Subcutaneous adipose tissue (tissue), 4 donors: ENCODE measurements around the gene PSPC1. TPM values are rescaled to one million over a fixed set of nuclear protein-coding genes. Genes with fewer than 3 reads are reported as not detected.

Experiments
- total RNA-seq, 4 donors: library from RNA; depleted of rRNA; stranded (reverse); fragments of >200 nt; gene quantifications; one replicate each; pipeline ENCODE4 v1.1.0, GENCODE V29; 2016
- TF ChIP-seq, protein P1 (sequence below): fragments of 450-650 bp; IDR thresholded peaks from one replicate; pipeline ENCODE4 v1.5.1; 2016; ENCODE audit warnings: low read depth, mild to moderate bottlenecking, control low read depth, antibody characterized with exemption, moderate library complexity

PSPC1 gene
- total RNA-seq, 4 donors from 2014 or later: 48.9 to 57.1 (median 51.7) TPM

DNA sequence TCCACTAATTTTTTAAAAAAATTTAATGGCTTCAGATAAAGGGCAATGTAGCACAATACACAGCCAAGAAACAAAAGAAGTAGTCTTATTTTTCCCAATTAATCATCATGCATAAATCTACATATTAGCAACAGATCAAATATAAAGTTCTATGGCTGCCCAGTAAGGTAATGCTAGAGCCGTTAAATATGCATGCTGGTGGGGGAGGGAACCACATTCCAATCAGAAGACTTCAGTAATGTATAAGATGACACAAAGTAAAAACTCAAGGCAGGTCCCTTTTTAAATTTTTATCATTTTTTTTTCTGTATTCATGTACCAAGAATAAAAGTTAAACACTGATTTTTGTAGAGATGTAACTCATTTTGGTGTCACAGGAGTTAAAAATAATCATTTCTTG lies 87.3 kb downstream of the PSPC1 start:
- TF ChIP-seq, protein P1, sequence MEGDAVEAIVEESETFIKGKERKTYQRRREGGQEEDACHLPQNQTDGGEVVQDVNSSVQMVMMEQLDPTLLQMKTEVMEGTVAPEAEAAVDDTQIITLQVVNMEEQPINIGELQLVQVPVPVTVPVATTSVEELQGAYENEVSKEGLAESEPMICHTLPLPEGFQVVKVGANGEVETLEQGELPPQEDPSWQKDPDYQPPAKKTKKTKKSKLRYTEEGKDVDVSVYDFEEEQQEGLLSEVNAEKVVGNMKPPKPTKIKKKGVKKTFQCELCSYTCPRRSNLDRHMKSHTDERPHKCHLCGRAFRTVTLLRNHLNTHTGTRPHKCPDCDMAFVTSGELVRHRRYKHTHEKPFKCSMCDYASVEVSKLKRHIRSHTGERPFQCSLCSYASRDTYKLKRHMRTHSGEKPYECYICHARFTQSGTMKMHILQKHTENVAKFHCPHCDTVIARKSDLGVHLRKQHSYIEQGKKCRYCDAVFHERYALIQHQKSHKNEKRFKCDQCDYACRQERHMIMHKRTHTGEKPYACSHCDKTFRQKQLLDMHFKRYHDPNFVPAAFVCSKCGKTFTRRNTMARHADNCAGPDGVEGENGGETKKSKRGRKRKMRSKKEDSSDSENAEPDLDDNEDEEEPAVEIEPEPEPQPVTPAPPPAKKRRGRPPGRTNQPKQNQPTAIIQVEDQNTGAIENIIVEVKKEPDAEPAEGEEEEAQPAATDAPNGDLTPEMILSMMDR: no peak

DNA sequence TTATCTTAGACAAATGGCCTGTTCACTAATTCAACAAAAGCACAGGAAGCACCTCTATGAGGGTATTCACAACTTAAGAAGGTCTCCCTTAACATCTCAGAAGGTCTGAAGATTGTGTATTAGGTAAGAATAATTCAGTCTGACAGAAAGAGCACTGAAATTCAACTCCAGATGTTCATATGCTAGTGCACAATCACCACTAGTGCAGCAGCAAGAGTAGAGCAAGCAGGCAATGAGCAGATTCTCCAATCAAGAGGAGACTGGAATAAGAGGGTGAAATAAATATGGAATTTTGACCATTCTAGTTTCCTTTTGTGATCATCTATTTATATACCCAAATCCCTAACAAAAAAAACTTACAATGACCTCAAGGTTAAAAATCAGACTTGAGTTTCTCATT lies 97.3 kb downstream of the PSPC1 start:
- TF ChIP-seq, protein P1: no peak

DNA sequence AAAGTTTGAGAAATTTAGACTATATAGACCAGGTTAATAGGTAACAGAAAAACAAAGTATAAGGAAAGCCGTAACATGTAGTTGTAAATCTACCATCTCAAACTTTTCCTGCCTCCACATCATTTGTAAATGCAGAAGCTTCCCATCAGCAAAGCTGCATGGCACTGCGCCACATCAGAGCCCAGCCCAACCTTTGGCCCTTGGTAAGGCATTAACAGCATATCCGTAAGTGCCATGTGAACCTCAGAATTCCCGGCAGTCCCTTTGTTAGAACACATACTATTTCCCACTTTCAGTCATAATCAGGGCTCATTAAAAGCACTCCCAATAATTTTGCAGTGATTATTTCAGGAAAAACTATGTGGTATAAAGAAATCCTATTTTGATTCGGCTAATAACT lies 97.7 kb downstream of the PSPC1 start:
- TF ChIP-seq, protein P1: no peak

DNA sequence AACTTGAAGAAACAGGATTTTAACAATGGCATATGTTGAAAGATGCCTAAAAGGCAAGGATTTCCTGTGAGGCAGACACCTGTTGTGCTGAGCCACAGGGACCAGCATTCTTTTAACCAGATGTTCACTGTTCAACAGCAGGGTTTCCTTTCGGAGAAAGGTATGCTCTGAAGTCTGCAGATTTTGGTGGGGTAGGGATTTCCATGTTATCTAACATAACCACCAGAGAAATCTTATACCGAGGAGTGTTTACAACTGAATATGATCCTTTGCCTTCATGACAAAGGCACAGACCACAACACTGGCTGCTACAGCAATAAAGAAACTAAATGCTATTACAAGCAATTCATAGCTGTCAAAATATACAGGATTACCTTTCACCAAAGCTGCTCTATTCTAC lies 101.2 kb downstream of the PSPC1 start:
- TF ChIP-seq, protein P1: no peak

DNA sequence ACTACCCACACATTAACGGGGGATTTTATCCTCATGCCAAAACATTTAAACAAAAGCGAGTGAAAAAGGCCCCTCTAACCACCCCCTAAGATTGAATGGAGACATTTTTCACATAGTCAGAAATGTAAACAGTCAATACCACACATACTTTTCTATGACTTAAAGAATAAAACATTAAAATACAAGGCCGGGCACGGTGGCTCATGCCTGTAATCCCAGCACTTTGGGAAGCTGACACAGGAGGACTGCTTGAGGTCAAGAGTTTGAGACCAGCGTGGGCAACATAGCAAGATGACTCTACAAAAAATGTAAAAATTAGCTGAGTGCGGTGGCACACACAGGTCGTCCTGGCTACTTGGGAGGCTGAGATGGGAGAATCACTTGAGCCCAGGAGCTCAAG lies 102.0 kb downstream of the PSPC1 start:
- TF ChIP-seq, protein P1: no peak

DNA sequence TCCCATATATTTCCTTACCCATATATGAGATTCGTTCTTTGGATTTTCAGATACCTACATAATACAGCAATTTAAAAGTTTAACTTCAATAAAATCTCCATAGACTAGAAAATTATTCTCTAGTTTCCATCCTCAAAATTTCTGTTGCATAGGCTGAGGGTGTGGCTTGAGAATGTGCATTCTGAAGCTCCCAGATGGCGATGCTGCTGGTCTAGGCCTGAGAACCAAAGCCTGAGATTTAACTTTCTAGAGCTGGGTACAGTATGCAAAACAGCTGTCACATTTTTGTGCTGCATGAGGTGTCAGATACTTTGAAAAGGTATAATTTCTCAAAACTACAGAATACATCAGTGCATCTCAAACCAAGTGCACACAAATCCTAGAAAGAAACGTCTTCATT lies 106.6 kb downstream of the PSPC1 start:
- TF ChIP-seq, protein P1: no peak

DNA sequence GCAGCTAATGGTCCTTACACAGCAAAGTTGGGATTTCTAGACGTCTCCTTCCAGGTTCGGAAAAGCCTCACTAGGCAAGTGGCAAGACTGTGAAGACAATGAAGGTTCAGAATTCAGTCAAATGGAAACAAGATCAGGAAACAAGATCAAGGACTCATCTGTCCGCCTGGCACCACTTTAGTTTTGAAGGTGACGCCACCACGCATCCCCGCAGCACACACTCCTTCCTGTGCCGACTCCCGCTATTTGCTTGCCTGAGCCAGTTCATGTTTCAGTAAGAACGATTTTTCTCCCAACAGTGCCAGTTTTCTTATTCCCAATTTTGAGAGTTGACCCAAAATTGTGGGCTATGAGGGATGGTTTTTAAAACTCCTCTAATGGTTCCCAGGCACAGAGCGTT lies 107.8 kb downstream of the PSPC1 start:
- TF ChIP-seq, protein P1: no peak
